Ovary (tissue), 3 donors: Measurements from ENCODE around the gene TAF3.

Experiments
- EP300 ChIP-seq: sonication (generic); formaldehyde crosslinking; IDR thresholded peaks from one replicate; pipeline ENCODE4 v1.6.1; 2017; ENCODE audit warnings: antibody characterized with exemption
- TF ChIP-seq, protein P1 (sequence below), 3 donors: fragments of 450-650 bp in 2 of 3; fragments of 200-600 bp in 1 of 3; IDR thresholded peaks; one replicate each; pipeline versions ENCODE4 v1.5.1 to v1.8.0; 2016 to 2022; ENCODE audit warnings: antibody characterized with exemption in 3 of 3, mild to moderate bottlenecking in 1 of 3
- donor health status: DM: no; HTN: no; CAD: no.

DNA sequence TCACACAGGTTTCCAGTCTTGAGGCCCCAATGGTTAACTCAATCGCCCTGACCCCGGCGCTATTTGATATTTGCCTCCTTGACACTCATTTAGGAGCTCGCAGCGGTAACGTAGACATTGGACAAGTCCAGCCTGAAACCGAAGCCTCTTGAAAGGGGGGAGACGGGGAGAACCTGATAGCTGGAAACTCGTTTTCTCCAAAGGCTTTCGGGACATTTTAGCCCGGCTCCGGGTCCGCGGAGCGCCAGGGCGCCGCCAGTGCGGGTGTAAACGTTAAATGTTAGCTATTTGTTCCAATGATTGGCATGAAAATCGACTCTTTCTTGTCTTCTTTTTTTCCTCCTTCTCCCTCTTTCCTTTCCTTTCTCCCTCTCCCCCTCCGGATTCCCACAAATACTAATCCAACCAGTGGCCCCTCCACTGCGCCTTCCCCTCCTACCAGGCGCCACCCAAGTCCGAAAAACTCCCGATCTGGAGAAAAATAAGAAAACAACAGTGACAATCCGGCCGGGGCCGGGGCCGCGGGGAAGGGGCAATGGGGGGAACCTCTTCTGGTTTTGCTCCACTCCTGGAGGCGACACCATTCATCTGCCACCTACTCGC lies 219.0 kb downstream of the TAF3 start:
- TF ChIP-seq, protein P1, sequence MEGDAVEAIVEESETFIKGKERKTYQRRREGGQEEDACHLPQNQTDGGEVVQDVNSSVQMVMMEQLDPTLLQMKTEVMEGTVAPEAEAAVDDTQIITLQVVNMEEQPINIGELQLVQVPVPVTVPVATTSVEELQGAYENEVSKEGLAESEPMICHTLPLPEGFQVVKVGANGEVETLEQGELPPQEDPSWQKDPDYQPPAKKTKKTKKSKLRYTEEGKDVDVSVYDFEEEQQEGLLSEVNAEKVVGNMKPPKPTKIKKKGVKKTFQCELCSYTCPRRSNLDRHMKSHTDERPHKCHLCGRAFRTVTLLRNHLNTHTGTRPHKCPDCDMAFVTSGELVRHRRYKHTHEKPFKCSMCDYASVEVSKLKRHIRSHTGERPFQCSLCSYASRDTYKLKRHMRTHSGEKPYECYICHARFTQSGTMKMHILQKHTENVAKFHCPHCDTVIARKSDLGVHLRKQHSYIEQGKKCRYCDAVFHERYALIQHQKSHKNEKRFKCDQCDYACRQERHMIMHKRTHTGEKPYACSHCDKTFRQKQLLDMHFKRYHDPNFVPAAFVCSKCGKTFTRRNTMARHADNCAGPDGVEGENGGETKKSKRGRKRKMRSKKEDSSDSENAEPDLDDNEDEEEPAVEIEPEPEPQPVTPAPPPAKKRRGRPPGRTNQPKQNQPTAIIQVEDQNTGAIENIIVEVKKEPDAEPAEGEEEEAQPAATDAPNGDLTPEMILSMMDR (IDR thresholded peaks at IDR 0.05), result no peak
- TF ChIP-seq EP300, result no peak
